Measurements from ENCODE around the gene TMPRSS7.

Gene TMPRSS7

DNA sequence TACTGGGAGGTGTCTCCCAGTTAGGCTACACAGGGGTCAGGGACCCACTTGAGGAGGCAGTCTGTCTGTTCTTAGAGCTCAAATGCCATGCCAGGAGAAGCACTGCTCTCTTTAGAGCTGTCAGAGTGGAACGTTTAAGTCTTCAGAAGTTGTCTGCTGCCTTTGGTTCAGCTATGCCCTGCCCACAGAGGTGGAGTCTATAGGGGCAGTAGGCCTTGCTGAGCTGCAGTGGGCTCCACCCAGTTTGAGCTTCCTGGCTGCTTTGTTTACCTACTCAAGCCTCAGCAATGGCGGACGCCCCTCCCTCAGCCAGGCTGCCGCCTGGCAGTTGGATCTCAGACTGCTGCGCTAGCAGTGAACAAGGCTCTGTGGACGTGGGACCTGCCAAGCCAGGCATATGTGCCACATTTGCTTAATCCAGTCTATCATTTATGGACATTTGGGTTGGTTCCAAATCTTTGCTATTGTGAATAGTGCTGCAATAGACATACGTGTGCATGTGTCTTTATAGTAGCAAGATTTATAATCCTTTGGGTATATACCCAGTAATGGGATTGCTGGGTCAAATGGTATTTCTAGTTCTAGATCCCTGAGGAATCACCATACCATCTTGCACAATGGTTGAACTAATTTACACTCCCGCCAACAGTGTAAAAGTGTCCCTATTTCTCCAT lies 38.0 kb downstream of the TMPRSS7 start:
- DNase-seq (ENCODE audit: low read depth, low spot score), result peak; percentile 27

DNA sequence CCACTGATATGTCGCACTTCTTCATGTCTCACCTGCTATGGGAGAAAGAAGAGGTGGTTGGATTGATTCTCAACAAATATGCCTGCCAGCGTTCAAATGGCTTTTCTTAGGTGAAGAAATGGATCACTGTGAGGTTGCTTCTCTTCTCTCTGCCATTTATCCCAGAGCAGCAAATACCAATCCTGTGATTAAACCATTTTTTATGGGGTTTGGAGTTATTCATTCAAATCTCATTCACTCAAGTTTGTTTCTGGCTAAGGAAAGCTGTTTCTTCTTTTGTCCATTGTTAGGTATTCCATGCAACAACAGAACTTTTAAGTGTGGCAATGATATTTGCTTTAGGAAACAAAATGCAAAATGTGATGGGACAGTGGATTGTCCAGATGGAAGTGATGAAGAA lies 39.5 kb downstream of the TMPRSS7 start:
- no peak for DNase-seq (ENCODE audit: low read depth, low spot score)

DNA sequence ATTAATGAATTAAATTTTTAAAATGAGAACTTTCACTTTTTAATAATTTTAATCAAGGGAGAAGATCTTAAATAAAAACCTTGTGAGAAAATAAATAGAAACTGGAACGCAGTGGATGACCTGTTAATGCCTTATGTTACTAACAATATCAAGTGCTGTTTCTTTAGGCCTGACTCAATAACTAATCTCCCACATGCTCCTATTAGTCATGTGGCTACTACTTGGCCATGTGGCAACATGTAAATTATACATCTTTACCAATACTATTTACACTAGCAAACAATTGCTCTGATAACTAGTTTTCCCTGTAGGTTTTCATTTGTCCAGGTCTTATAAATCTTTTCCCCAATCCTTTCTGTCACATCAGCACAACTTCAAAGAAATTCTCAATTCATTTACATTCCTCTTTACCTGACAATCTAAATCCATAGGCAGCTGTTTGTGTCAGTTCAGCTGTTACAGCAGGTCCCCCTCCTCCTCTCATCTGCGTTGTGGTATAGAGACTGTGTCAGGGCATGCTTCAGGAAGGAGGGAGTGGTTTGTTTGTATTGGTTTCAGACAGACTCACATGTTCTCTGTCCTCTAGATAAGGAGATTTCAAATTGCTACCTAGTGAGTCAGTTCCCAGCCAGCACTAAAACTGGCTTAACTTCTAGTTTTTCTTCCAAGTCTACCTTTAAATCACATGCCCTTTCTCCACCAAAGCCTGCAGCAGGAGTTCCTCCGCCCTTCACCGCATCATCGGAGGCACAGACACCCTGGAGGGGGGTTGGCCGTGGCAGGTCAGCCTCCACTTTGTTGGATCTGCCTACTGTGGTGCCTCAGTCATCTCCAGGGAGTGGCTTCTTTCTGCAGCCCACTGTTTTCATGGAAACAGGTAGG lies 40.3 kb downstream of the TMPRSS7 start:
- DNase-seq (ENCODE audit: low read depth, low spot score), result no peak

DNA sequence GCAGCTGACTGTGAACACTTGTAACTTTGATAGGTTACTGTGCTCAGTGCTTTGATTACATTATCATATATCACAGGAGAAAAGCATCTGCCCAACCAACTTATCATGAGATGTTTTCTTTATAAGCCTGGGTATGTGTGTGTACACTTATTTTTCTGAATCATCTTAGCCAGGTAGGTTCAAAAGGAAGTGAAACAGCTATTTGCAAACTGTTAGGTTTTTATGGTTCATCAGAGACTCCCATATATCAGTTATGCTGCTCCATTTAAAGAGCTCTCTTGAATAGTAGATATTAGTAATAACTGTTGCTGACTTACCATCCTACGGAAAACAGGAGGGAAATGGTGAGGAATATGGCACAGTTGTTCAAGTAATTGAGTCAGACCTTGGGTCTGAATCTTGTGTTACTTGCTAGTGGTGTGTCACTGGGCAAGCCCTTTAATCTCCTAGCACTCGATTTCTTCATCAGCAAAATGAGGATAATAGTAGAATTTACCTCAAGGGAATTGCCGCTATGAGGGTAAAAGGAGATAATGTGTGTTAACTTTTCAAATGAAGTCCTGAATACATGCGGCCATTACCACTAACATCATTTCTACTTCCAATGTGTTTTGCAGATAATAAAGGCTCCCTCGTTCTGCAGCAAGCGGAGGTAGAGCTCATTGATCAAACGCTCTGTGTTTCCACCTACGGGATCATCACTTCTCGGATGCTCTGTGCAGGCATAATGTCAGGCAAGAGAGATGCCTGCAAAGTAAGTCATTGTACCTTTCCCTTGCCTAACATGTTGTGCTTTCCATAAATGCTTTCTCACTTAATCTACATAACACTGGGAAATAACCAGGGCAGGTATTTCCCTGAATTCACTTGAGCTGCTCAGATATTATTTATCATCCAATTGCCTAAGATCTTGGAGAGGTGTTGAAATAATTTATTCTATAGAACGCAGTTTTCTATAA lies 43.9 kb downstream of the TMPRSS7 start:
- no peak for DNase-seq (ENCODE audit: low read depth, low spot score)

DNA sequence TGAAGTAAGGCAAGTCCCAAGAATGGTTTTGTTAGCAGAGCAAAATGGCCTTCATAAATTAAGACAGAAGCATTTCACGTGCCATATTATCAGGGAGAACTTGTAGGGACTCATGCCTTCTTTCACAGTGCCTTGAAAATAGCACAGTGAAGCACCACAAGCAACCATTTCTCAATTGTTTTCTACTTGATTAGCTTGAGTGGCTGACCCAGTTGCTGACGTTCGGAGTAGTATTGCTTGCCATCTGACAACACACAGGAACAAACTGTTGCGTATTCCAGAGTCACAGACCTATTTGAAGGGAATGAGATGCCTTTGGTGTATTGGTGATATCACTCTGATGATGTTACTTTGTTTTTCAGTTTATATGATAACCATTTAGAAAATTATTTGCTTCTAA lies 48.7 kb downstream of the TMPRSS7 start:
- DNase-seq (ENCODE audit: low read depth, low spot score), result no peak

DNA sequence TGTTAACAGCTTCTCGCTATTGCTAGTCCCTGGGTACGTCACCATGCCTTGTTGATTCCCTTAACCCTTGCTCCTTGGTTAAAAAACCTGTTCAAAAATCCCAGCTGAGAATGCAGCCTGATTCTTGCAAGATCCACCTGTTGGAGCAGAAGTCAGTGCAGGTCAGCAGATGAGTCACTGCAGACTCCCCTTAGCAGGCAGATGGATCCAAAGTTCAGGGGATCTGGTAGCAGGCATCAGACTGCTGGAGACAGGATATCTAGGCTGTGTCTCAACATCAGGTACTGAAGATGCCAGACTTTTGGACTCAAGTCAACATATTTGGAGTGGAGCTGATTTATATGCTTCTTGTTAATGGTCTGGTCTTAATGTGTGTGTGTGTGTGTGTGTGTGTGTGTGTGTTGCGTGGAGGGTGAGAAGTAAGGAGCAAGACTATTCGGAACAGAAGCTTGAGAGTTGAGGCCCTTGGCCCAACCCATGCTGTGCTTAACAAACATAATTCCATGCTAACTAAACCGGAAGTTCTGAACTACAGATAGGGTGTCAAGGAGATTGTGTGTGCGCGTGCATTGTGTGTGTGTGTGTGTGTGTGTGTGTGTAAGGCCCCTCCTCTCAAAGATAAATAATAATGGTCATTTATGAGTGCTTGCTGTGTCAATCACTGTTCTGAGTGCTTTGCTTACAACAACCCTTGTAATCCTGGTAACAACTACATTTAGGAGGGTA lies 50.6 kb downstream of the TMPRSS7 start:
- no peak for DNase-seq (ENCODE audit: low read depth, low spot score)

DNA sequence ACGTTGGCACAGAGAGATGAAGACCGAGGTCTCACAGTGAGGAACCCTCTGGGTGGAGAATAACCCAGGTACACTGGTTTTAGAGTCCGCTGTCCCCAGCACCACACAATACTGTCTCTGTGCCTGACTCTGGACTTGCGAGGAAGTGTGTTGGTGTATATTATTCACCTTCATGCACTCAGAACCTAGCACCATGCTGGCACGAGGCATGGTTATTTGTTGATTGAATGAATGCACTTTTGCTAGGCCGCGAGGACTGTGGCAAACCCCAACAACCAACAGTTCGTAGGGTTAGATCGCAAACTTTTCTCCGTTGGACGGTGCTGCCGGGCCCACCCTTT lies 51.2 kb downstream of the TMPRSS7 start:
- no peak for DNase-seq (ENCODE audit: low read depth, low spot score)

DNA sequence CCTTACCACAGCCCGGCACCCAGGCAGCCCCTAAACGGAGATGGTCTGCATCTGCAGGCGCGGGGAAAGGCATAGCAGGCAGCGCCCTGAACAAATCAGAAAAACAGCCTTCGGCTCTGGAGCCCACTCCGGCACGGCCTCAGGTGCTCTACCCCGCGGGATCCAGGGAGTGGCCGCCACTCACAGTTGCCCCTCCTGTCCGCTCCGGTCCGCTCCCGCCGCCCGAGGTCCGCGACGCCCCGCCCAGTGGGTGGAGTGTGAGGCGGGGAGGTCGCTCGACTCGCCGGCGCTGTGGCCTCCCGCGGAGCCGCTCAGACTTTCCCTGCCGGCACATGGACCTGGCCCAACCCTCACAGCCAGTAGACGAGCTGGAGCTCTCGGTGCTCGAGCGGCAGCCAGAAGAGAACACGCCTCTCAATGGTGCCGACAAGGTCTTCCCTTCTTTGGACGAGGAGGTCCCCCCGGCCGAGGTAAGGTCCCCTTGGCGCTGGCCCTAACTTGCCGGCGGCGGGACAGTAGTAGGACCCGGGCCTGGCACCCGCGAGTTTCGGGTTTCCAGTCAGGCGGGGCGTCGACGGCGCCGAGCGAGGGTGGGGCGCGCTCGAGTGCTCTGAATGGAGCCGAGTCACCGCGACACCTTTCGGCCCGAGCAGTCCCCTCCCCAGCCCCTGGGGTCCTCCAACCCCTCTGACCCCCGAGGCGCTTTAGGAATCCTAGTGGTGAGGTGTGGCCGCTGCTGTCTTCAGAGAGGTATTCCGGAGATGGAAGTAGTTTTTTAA lies 51.7 kb downstream of the TMPRSS7 start, which contains the start of gene C3orf52:
C3orf52 (plus strand) TSS at position 314 of the 779 bp plus-strand sequence; CDS start at position 333, 19 bp downstream.
- DNase-seq (ENCODE audit: low read depth, low spot score), result peak; percentile 21

DNA sequence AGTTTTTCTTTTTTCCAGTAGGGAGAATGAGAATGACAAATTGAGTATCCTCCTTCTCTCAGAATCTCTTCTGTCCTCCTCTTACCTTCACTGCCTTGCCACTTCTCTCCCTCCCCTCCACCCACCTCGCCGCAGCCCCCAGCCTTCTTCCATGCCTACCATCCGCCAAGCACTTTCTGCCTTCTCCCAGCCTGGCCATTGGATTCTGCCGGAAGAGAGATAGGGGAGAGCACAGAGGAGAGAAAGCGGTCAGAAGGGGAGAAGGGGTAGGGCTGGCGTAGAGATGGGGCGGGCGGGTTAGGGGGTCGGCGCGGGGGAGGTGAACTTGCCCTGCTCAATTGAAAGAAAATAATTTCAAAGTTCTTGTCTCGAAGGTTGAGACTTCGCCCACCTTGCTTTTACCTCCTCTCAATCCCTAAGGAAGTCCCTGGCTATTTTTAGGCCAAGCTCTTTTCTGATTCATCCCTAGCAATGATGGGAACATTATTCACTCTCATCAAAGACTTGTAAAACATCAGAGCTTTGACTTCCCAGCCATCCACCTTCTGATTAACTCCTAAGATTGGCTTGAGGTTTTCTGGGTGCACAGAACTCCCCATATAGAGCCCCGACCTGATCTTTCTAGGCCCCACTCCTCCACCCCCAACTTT lies 52.5 kb downstream of the TMPRSS7 start:
- no peak for DNase-seq (ENCODE audit: low read depth, low spot score)

DNA sequence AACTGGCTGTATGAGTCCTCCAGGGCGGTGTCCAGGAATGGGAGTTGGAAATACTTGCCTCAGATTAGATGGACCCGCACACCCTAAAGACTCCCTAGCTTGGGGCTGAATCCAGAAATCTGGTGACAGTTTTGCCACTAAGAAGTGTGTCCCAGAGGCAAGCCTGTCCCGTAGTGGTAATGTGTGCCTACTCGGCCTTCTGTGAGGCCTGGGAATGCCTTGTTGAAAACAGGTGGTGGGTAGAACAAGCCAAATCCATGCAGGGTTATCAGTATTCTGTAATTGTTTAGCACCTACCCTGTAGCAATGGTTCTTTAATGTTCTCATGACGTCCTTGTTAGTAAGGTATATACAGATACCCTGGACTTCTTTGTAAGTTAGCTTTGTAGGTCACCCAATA lies 53.2 kb downstream of the TMPRSS7 start:
- DNase-seq (ENCODE audit: low read depth, low spot score), result no peak

DNA sequence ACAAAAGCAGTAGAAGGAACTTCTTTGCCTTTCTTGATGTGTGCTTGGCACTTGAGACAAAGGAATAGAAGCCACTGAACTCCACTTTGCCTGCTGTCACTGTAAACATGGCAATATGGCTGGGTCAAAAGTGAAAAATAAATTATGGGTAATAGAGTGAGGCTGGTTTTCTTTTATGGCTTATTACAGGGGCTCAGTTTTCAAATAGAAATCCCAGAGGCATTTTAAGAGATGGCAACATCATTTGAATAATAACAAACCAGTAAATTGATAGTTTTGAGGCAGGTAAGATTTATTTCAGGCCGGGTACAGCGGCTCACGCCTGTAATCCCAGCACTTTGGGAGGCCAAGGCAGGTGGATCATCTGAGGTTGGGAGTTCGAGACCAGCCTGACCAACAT lies 54.4 kb downstream of the TMPRSS7 start:
- no peak for DNase-seq (ENCODE audit: low read depth, low spot score)

DNA sequence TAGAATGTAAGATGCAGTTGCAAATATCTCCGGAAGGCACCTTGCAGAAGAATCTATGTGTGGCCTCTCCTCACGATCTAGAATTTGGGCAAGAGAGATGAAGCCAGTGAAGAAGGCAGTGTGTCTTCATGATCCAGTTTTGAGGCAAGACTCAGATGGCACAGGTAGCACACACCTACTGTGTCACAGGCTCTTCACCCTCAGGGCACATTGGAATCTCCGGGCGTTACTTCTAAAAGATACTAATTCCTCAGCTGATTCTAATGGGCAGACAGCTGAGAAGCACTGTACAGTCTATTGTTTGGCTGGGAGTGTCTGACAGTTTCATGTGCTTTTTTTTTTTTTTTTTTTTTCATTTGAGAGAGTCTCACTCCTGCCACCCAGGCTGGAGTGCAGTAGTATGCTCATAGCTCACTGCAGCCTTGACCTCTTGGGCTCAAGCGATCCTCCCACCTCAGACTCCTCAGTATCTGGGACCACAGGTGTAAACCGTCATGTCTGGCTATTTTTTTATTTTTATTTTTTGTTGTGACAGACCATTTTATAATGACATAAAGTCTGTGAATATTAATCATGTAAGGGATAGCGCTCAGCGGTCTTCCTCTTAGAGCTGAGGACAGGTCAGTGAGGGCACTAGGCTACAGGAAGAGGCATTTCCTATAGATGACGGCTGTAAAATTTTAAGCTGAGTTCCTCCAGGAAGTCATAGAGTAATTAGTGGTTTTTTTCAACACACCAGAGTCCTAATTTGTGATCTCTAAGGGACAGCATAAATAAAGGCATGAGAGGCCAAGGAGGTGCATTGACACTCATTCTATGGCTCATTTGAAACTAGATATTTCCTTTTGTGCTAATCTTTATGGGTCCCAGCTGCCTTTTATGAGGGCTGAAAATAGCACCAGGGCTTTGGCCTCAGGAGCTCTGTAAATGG lies 55.7 kb downstream of the TMPRSS7 start:
- no peak for DNase-seq (ENCODE audit: low read depth, low spot score)

DNA sequence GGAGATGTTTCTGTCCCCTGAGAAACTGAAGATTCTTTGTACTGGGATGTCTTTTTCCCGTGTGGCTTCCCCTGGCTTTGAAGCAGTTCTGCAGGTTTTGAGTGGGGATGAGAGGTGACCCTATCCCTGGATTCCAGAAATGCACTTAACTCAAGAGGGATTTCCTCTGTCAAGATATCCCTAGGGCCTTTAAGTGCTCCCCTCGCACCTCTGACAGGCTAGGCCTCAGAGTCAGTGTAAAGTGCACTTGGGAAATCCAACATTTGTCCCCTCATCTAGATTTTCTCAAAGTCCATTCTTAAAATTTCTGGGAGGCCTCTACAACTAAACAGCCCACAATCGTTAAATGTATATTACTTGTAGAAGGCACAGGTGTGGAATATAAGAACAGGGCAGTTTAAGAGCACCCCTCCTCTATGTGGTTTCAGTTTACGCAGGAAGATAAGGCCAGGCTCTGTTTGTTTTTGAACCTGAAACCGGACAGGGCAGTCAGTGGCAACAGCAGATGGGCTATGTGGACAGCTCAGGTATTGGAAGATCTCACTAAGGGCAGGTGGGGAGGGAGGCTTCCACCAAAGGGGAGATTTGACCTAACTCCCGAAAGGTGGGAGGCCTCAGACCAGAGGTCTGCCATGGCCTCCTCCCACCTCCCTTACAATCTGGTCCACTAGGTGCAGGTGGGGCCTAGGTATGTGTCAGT lies 56.5 kb downstream of the TMPRSS7 start:
- no peak for DNase-seq (ENCODE audit: low read depth, low spot score)

DNA sequence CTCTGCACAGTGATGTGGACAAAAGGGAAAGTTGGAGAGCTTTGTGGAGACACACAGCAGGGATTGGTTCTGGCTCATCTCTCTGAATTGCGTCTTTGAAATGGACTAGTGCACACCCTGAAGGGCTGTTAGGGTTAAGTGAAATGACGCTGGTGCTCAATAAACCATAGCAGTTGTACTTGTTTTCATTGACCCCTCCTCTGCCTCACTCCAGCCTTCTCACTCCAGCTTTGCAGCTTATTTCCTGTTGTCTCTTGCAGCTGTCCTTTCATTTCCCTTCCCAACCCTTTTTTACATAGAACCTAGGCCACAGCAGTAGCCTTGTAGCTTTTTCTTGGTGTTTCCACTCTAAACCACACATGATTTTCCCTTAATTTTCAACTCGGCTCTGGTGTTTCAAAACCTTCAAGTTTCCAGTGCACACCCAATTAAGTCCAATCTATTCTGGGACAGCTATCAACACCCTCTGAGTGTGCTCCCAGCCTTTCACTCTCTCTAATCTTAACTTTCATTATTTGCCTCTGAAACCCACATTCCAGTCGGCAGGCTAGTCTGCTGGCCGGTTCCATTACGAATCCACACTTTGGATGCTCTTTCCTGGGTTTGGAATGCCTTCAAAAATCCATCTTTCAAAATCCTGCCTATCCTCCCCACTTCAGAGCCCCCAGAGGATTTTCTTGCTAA lies 58.1 kb downstream of the TMPRSS7 start:
- DNase-seq (ENCODE audit: low read depth, low spot score), result no peak

DNA sequence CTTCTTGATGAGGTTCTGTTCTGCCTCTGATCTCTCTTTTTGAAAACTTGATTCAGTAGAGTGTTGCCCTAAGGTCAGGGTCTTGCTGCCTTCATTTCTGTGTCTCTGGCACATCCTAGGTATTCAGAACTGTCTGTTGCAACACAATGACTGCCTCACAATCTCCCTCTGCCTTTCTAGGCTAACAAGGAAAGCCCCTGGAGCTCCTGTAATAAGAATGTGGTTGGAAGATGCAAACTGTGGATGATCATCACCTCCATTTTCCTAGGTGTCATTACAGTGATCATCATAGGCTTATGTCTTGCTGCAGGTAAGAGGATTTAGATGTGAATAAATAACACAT lies 58.6 kb downstream of the TMPRSS7 start:
- no peak for DNase-seq (ENCODE audit: low read depth, low spot score)

DNA sequence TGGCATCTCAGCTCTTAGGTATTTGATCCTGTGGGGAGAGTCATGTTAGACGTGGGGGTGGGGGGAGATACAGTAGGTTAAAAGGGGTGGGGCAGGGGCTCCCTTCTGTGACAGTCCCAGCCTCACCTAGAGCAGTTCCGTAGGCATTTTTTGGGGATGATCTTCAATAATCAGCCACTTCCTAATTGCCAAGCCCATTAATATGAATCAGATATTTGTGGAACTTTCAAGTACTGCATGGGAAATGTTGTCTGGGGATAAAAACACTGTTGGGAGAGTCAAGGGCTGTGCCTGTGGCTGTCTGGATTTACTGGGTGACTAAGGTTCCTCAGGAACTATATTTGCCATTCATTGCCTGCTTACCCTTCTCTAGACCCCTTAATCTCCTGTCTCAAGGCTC lies 61.2 kb downstream of the TMPRSS7 start:
- no peak for DNase-seq (ENCODE audit: low read depth, low spot score)

DNA sequence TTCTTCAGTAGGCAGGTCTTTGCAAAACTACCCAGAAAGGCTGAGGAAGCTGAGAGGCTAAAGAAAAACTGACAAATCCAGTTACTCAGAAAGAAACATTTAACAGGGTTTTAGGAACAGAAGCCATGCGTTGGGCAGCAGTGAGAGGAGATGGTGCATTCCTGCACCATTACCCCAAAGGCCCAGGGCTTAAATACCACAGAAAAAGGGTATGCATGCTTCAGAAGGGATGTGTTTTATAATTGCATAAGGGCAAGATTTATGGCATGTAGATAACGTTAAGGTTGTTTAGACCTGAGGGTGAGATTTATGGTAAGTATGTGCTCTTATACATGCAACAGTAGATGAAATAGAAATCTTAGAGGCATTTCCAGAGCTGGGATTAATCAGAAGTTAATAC lies 61.6 kb downstream of the TMPRSS7 start:
- no peak for DNase-seq (ENCODE audit: low read depth, low spot score)

DNA sequence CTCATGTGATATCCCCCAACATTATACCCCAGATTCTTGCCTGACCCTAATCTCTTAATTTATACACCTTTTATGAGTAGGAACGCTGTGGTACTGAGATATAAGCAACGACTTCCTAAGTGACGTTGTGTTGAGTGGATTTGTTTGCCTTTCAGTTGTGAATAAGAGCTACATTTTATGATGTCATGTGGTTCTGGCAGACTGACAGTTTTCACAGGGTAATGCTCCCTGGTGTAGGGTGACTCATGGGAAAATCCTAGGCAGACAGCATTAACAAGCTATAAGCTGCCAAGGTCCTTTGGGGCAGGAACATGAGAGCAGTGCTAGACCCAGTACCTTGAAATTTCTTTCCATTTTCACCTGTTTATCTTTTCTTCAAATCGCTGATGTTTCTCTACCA lies 62.8 kb downstream of the TMPRSS7 start:
- no peak for DNase-seq (ENCODE audit: low read depth, low spot score)
